Medulla oblongata (tissue), 1 donor: ENCODE measurements around the gene KCNG2.

Experiments
- DNase-seq: peaks from one replicate; pipeline ENCODE4 v3.0.0-alpha.2; 2015; ENCODE audit errors: extremely low spot score

KCNG2 gene

GRCh38 chr18:79784965-79785770 lies 12.6 kb upstream of the KCNG2 start:
- no peak for DNase-seq

GRCh38 chr18:79785831-79786230 lies 11.9 kb upstream of the KCNG2 start:
- no peak for DNase-seq

DNA sequence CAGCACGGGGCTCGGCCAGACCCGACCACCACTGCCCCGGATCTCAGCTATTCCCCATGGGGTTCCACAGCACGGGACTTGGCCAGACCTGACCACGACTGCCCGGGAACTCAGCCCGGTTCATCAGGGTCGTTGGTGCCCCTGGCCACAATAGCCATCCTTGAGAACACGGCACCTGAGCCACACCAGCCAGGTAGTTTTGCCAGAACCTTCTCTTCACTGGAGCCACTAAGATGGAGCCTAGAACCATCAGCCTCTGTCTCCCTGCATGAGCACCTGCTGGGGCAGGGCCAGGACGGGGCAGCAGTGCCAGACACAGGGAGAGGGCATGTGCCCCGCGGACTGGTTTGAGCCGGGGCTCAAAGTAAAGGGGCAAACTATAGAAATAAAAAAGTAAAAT lies 11.4 kb upstream of the KCNG2 start:
- DNase-seq: no peak

DNA sequence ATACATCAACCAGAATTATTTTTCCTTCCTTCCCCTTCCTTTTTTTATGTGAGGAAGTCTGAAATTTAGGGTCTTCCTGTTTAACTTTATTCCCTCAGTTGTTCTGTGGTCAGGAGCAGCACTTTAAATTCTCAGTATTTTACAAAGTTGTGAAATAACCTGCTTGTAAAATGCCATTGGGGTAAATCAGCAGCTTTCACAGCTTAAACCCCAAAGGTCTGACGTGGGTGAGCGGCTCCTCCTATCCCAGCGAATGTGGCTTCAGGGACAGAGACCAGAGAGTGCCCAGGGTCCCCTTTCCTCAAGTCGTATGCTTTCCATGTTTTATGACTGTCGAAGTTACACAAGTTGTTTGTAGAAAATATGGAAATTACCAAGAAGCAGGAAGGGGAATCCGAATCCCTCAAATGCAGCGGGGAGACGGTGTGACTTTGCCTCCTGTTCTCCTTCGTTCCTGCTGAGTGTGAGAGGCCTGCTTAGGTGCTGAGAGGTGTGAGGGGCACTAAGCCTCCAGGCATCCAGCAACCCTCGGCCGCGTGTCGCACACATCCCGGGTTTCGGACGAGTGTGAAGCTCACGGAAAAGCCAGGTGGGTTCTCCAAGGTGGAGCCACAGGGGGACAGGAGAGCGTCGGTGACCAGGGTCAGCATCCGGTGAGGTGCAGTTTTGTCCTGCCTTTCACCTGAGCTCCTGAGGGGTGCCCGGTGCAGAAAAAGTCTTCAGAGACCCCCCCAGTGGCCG lies 10.8 kb upstream of the KCNG2 start:
- no peak for DNase-seq

- no peak for DNase-seq
Observed at GRCh38 chr18:79787527-79787864, 10.2 kb upstream of the KCNG2 start.

DNA sequence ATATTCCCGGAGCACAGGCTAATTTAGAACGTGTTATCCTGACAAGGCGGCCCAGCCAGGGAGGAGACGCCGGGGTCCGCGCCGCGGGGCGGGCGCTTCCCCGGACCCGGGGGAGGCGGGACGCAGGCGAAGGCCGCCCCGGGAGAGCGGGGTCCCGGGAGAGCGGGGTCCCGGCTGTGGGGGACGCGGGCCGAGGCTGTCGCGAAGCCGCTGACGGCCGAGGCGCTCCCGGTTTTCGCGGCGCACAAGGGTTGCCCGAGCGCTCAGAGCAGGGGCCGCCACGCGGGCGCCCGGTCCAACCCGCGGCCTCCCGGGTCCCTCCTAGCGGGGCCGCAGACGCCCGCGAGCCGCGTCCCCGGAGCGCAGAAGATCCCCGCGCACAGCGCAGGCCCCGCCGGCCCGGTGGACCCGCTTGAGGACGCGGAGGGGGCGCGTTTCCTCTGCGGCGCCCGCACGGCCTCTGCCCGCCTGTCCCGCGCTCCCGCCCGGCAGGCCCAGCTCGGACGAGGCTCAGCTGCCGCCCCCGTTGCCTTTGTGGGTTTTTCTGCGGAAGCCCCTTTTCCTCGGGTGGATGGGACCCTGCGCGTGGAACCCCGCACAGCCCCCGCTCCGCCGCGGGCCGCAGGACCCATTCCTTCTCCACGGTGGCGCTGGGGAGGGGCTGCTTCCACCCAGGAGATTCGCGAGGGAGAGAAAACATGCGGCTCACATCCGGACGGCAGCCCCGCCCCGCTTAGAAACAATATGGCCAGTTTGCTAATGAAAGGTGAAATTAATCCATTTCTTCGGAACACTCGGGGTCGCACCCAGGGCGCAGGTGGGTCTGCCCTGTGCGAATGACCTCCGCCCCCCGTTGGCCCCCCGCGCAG lies 9.6 kb upstream of the KCNG2 start:
- no peak for DNase-seq

GRCh38 chr18:79788734-79789085 lies 9.0 kb upstream of the KCNG2 start:
- DNase-seq: no peak

DNA sequence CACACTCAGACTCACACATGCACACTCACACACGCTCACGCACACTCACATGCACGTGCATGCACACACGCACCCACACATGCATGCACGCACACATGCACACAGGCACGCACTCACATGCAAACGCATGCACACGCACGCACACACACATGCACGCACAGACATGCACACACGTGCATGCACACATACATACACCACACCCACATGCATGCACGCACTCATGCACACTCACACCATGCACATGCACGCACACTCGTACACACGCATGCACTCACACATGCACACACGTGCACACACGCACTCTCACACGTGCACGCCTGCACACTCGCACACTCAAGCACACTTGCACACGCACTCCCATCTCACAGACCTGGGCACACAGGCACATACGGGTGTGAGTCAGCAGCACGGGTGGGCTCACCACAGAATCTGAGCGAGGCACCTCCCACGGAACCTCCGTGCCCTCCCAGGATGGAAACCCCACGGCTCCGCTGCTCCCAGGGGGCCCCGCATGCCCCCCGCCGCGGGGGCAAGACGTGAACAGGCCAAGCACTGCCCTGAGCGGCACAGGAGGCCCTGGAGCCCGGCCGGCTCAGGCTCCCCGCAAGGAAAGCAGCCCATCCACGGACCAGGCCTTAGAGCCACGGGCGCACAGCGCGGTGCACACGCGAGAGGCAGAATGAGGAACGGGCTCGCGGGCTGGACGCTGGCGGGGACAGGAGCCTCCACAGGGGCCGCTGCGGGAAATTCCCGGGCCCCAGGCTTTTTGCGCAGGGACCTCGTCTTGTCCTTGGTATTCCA lies 8.4 kb upstream of the KCNG2 start:
- DNase-seq: no peak

GRCh38 chr18:79789901-79790890 lies 7.5 kb upstream of the KCNG2 start:
- no peak for DNase-seq

DNA sequence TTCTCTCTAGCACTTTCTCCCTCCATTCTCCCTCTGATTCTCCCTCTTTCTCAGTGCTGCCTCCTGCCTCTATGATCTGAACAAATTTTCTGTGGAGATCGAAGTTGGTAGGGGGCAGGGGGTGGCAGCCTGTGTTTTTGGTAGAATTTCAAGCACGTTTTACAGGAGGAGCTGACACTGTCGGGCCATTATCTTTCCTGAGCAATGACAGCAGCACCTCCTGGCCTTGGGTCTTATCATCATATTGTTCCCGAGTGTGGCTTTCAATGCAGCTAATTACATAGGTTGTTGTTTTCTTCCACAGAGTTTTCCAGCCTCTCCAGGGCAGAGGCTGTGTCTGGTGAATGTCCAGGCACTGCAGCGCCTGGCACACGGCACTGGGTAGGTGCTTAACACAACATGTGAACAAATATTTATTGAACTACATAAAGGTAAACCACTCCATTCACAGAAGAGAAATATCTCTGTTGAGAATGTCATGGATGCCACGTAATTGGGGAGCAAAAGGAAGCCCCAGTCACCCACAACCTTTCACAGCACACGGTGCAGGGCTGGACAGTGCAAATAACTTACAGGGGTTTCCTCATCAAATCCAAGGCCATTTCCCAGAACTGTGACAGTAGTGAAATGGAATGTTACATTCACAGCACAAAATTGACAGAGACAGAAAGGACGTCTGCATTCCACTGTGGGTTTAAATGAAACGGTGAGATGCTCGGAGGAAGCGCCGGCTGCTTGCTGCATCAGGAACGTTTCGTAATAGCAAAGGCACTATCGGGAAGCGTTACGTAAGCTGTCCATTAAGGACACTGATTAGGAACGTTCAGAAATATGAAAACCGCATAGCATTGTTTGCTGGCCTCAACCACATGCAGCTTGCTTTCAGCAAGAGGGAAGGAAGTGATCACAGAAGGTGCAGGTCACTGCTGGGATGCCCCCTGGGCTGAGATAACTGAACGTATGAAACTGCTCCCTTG lies 6.5 kb upstream of the KCNG2 start:
- DNase-seq: peak; percentile 7

DNA sequence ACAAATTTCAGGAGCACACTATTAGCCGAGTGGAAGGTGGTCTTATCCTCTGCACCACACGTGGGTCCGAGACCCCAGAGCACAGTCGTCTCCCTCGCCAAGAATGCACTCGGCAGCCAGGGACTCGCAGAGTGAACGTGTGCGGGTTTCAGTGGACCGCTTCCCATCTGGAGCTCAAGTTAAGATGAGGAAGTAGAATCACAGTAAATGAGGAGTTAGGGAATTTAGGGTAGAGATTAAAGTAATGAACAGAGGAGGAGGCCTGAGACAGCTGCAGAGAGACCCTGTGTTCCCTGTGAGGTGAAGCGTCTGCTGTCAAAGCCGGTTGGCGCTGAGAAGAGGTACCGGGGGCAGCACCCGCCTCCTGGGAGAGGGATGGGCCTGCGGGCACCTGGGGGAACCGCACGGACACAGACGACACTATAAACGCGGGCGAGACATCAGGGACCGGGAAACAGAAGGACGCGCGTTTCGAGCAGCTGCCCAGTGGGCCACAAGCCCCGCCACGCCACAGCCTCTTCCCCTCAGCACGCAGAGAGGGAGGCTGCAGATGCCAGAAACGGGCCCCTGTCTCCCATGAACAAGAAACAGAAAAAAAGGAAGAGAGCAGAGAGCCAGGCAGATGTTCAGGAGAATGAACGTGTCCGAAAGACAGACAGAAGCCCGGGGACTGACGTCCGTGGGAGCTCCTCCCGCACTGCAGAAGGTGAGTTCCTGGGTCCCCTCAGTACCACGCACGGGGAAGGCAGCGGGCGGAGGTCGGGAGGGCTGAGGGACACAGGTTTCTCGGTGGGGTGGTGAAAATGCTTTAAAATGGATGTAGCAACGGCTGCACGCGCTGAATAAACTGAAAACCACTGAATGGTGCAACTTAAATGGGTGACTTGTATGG lies 5.4 kb upstream of the KCNG2 start:
- no peak for DNase-seq

DNA sequence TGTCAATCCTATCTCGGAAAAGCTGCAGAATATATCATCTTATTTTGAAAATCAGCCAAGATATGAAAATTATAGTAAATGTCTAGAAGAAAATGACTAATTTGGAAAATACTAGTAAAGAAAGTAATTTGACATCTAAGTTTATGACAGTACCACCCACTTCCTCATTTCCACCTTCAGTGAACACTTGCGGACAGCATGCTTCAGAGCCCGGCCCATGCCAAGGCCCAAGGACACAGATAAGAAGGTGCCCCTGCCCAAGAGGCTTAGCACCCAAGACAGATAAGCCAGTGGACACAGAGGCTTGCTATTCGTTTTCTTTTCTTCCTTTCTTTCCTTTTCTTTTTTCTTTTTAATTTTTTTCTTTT lies 4.8 kb upstream of the KCNG2 start:
- DNase-seq: peak; percentile 8

GRCh38 chr18:79794846-79795245 lies 2.9 kb upstream of the KCNG2 start:
- DNase-seq: no peak

GRCh38 chr18:79795446-79795845 lies 2.3 kb upstream of the KCNG2 start:
- DNase-seq: no peak

DNA sequence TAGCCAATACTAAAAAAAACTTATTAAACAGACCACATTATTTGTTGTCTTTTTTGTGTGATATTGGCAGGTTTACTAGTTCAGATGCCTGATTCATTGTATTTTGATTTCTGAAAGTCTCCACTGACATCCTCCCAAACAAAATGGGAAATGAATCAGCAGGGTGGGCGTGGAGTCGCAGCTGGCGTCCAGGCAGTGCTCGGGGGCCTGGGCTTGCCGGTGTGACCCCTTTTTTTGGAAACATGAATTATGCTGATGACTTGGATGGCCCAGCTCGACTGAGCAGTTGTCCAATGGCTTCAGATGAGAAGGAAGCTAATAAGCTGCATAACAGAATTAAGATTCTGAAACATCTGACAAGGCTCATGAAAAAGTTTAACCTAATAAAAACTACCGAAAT lies 1.7 kb upstream of the KCNG2 start:
- DNase-seq: no peak

DNA sequence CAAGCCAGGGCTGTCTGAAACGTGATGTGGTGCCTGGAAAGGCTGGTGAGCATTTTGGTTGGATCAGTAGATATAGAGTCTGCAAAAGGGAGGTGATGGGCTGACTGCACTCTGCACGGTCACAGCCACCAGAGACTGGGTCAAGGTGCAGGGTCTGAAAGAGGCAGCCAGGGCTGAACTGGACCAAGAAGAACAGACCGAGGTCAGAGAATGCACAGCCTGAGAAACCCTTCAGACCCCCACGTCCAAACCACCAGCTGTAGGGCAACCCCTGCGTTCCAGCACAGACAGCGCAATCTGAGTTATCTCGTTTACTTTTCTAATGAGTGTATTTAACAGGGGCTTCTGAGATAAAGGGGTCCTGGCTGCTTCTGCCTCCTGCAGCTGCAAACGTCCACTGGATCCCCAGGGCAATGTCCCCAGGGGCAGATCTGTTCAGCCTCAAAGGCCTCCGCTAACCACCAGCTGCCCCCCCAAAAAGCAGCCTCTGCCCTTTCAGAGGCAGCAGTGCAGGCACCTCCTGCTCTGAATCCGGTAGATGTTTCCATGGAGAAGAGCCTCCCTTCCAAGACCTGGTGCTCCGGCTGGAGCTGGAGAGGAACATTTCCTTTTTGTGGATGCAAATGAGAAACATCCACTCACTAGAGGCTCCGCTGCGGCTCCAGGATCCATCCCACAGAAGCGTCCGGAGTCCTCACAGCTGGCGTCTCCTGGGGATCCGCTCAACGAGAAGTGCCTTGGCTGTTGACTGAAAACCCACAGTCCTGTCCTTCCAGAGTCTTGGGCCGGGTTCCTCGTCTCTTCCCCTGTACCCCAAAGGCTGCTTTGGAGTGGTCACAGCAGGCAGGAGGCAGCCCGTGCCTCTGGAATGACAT lies 970 bp upstream of the KCNG2 start:
- DNase-seq: peak; percentile 16

GRCh38 chr18:79798346-79798998 lies 734 bp downstream of the KCNG2 start:
- DNase-seq: no peak
